Measurements from ENCODE around the gene LTBP1.

Gene LTBP1

GRCh38 chr2:33238111-33238510, 291.4 kb downstream of the LTBP1 start:
- no peak for DNase-seq

- no peak for DNase-seq
Measured at GRCh38 chr2:33240178-33240577, 293.4 kb downstream of the LTBP1 start.

DNA sequence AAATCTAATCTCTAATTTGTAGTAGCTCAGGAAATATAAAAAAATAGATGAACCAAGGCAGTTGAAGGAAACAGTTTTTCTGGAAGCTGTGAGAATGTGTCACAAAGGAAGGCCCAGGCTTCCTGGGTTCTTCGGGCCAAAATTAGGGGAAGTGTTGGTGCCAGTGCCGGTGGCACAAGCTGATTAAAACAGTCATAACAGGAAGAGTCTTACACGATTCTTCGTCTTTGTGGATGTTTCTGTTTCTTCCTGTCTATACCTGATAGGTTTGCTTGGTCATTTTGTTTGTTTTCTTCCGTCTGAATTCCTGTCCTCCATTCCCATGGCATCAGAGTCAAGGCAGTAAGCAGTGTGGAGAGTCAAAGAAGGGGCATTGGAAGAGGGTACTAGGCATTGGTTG, 294.3 kb downstream of the LTBP1 start:
- no peak for DNase-seq

- DNase-seq: no peak
Measured at GRCh38 chr2:33241581-33241980, 294.8 kb downstream of the LTBP1 start.

GRCh38 chr2:33242845-33243244, 296.1 kb downstream of the LTBP1 start:
- no peak for DNase-seq

GRCh38 chr2:33246432-33246831, 299.7 kb downstream of the LTBP1 start:
- DNase-seq: no peak

DNA sequence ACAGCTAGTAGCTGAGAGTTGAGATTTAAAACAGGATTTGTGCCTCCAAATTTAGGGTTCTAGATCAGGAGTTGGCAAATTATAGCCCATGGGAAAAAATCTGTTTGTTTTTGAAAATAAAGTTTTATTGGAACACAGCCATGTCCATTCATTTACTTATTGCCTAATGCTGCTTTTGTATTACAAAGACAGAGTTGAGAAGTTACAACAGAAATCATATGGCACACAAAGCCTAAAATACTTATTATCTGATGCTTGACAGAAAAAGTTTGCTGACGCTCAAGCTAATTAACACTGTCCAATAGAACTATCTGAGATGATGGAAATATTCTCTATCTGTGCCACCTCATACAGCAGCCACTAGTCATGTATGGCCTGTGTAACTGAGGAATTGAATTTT, 300.6 kb downstream of the LTBP1 start:
- no peak for DNase-seq

- no peak for DNase-seq
Measured at GRCh38 chr2:33250417-33251029, 303.8 kb downstream of the LTBP1 start.

- DNase-seq: no peak
Measured at GRCh38 chr2:33256162-33256755, 309.5 kb downstream of the LTBP1 start.

- no peak for DNase-seq
Measured at GRCh38 chr2:33258387-33258786, 311.6 kb downstream of the LTBP1 start.

- DNase-seq: no peak
Measured at GRCh38 chr2:33262097-33262496, 315.3 kb downstream of the LTBP1 start.

GRCh38 chr2:33264766-33265165, 318.0 kb downstream of the LTBP1 start:
- no peak for DNase-seq

DNA sequence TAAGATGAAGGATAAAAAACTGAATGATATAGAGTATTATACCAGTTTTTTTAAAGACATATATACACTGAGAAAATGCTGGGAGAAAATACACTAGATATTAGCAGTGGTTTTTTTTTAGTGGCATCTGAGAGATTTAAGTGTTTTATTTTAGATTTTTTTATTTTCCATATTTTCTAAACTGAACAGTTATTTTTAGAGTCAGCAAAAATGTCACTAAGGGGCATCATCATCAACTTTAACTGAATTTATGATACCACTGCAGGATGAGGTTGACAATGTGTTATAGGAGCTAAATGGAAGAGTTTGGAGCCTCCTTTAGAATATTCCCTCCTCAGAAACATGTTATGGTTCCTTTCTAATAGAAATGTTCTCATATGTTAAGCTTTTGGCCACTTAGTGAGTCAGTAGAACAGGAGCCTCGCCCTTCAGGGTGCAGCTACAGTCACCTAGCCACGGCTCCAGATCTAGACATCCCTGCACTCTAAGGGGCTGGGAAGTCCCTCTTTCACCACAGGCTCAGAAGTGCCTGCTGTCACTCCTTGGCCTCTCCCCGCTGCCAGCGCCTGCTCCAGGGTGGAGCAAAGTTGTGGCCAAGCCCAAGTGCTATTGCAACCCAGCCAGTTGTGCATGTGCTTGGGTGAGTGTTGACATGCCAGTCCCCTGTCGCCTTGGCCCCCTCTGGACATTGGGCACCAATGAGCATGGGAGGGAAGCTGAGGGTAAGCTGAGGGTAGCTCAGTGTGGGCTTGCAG, 319.0 kb downstream of the LTBP1 start:
- no peak for DNase-seq

DNA sequence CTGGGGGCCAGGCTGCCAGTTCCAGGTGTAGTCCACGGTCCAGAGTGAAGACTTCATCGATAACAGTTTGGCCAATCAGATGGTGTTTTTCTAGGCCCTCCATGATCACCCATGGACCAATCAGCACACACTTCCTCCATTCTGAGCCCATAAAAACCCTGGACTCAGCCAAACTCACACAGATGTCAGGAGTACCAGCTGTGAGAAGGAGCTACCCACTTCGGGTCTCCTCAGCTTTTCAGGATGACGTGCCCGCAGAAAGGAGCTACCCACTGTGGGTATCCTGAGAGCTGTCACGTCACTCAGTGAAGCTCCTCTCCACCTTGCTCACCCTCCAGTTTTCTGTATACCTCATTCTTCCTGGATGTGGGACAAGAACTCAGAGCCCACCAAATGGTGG, 319.7 kb downstream of the LTBP1 start:
- DNase-seq: no peak

GRCh38 chr2:33267043-33267442, 320.3 kb downstream of the LTBP1 start:
- no peak for DNase-seq

- no peak for DNase-seq
Measured at GRCh38 chr2:33267756-33268155, 321.0 kb downstream of the LTBP1 start.

GRCh38 chr2:33268246-33268831, 321.6 kb downstream of the LTBP1 start:
- DNase-seq: no peak

DNA sequence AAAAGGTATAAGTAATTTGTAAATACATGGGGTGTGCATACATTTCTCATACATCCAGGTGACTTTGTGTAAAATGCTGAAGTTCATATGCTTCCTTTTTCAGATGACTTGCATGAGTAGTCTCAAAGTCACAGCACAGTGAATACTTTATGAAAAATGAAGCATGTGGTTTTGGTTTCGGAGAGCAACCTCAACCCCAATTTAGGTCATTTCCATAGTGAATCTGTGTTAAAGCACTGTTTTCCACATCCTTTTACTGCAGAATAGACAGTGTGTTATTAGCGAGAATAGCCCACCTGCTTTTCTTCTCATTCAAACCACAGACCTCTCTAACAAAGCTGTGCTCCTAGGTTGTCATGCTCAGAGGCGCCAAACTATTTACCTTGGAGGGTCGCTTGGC, 325.2 kb downstream of the LTBP1 start:
- DNase-seq: no peak

- no peak for DNase-seq
Measured at GRCh38 chr2:33273479-33273878, 326.7 kb downstream of the LTBP1 start.

GRCh38 chr2:33274524-33274923, 327.8 kb downstream of the LTBP1 start:
- no peak for DNase-seq

DNA sequence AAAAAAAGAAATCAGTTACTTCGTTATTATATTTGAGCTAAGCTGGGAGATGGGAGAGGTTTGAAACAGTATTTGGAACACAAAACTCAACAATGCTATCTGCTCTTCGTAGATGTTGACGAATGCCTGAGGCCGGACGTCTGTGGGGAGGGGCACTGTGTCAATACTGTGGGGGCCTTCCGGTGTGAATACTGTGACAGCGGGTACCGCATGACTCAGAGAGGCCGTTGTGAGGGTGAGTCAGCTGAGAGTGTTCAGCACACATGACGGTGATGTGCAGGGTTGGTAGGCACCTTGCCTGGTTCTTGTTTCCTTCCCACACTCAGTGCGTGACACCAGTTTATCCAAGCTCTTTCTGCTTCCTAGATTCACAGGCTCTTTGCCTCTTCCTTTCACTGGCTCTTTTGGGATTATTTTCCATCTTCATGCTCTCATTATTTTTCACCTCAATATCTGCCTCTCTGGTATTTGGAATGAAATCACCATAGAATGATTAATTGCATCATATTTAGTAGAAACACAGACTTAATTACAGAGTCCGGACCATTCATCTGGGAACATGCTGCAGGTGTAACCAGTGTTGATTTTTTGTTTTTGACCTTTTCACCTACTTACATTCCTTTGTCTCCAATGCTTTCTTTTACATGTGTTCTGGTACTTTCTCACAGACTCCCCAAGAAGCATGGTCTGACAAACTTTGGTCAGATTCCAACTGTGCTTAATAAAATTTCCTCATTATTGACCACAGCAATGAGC, 329.1 kb downstream of the LTBP1 start:
- peak; percentile 76 for DNase-seq

DNA sequence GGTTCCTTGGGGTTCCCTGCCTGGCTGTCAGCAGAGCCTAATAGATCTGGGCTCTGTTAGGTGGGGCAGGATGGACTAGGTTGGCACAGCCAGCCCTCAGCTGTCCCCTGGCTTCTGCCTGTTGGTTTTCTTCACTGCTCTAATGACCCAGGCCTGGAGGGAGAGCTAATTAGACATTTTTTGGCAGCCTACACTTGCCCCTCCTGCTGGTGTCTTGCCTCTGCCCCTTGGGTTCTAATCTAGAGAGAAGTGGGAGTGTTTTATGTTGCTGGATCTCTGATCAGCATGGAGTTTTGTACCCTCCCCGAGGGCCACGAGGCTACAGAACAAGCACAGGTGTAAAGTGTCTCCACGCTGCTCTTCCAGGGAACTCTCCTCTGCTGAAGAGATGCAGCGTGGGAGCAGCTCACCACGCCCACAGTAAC, 330.3 kb downstream of the LTBP1 start:
- no peak for DNase-seq

GRCh38 chr2:33278245-33278943, 331.6 kb downstream of the LTBP1 start:
- no peak for DNase-seq

Measured in T1000 (cell line).